KBM-7 (cell line): ENCODE measurements around the gene CNEP1R1.

Experiments used
- DNase-seq: peaks from one replicate; pipeline ENCODE4 v3.0.0-alpha.2; 2015
- in situ Hi-C: fragments of 300-500 bp; cut with MboI; formaldehyde crosslinking; loops from 2 replicates; pipeline ENCODE4 v1.14.3; 2020; ENCODE audit warnings: low sequenced_read_pairs, low pct_unique_long_range_greater_than_20kb, mixed read lengths

Gene CNEP1R1, protein sequence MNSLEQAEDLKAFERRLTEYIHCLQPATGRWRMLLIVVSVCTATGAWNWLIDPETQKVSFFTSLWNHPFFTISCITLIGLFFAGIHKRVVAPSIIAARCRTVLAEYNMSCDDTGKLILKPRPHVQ

DNA sequence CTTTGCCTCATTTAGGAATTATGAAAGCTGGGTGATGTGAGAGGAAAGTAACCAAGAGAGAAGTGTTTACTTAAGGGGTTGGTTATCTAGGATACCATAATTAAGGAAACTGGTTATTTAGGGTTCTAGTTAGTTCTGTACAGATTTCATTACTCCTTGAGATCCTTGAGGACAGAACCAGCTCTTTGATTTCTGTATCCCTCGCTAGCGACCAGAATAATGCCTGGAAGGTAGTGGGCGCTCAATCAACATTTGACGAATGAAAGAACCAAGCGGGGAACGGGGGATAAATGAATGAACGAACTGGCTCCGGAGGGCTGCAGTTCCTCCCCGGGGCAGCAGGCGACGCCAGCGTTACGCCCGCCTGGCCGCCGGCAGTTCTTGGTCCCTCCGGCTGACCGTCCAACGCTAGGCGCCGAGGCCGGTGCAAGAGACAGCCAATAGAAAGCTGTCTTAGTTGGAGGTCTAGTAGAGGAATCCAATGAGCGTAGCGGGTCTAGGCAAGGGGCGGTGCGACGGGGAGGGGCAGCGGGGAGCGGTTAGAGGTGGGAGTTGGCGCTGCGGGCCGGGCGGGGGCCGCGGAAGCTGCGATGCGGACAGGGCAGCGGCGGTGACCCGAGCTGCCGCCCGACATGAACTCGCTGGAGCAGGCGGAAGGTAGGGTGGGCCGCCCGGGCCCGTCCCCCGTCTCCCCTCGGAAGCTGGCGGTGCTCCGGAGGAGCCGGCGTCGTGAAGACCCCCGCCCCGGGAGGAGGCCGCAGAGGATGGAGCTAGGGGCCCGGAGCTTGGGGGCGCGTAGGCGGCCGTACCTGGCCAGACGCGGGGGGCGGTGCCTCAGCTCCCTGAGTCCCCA lies at the start of gene CNEP1R1:
Gene CNEP1R1, plus strand, starts transcription at position 542 of the 853 bp plus-strand sequence. Its CDS starts 91 bp downstream, at position 633.
- DNase-seq: peak; percentile 98
- in situ Hi-C loops: no loop called here

DNA sequence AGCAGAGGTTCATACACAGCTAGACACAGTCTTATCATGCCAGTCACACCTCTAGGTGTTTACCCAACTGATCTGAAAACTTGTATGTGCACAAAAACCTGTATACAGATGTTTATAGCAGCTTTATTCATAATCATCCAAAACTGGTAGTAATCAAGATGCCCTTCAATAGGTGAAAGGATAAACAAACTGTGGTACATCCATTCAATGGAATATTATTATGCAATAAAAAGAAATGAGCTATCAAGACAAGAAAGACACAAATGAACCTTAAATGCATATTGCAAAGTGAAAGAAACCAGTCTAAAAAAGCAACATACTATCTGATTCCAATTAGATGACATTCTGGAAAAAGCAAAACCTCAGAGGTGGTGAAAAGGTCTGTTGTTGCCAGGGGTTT lies 47.6 kb upstream of the CNEP1R1 start:
- in situ Hi-C loops: no loop called here
- DNase-seq: no peak

DNA sequence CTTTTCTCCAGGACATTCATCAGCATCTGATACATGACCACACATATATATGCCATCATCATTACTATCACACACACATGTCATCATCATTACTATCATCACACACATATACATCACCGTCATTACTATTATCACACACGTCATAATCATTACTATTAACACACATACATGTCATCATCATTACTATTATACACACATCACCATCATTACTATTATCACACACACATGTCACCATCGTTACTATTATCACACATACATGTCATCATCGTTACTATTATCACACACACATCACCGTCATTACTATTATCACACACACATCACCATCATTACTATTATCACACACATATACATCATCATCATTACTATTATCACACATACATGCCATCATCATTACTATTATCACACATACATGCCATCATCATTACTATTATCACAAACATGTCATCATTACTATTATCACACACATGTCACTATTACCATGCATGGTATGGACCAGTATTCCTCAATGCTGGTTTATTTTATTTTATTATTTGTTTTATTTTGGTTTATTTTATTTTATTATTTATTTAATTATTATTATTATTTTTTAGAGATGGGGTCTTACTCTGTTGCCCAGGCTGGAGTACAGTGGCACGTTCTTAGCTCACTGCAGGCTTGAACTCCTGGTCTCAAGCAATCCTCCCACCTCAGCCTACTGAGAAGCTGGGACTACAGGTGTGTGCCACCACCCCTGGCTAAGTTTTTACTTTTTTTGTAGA lies 46.3 kb upstream of the CNEP1R1 start:
- in situ Hi-C loops: no loop called here
- no peak for DNase-seq

DNA sequence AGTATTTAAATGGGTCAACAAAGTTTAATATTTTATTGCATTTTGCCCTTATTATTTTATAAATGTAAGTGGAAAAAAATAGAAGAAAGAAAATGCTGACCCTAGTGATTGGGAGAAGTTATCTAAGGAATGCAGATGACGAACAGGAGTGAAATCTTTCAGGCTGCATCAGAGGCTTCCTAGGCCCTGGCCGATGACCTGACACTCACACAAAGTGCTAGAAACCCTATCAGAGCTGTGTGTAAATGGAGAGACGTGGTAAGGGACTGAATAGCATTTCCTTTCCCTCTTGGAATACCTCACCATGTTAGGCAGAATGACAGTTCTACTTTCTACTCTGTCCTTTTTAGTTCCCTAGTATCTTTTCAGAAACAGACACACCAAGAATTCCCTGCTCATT lies 44.9 kb upstream of the CNEP1R1 start:
- in situ Hi-C loops: no loop called here

DNA sequence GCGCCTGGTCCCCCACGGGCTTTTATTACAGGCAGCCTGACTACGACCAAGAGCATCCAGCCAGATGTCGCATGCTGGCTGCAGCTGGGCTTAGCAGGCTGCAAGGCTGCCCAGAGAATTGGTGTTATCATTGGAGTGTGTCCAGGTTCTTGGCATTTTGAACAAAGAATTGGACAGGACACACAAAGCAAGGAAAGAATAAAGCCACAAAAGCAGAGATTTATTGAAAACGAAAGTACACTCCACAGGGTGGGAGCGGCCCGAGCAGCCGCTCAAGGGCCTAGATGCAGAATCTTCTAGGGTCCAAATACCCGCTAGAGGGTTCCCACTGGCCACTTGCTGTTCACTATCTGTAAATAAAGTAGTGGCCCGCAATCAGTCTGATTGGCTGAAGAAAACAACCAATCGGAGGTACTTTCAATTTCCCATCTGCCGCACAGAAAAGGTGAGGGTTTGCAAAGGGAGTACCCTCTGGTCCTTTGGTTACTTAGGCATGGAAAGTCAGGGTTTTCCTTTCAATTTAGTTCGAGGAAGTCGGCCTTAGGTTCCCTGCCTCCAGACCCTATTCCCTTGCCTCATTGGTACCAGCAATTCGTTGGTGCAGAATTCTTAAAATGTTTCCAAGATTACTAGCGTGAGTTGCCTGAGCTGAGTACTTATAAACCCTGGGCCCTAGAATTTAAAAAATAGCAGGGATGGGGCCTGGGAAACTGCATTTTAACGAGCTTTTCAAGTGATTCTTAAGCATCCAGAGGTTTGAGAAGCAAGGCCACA lies 38.5 kb upstream of the CNEP1R1 start:
- no peak for DNase-seq

More for the DNA sequence above, 44.9 kb upstream of the CNEP1R1 start:
- no peak for DNase-seq

DNA sequence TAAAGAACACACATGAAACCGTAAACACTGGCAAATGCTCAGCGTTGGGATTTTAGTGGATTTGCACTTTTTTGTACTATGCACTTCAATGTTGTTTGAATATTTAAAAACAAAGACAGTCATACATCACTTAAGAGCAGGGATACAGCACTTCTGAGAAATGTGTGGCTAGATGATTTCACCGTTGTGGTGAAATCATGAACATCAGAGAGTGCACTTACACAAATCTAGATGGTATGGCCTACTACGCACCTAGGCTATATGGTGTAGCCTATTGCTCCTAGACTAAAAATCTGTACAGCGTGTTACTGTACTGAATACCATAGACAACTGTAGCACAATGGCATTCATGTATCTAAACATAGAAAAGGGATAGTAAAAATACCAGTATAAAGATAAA lies 37.6 kb upstream of the CNEP1R1 start:
- in situ Hi-C loops: no loop called here
- no peak for DNase-seq

More for the DNA sequence above, 38.5 kb upstream of the CNEP1R1 start:
- in situ Hi-C loops: no loop called here

DNA sequence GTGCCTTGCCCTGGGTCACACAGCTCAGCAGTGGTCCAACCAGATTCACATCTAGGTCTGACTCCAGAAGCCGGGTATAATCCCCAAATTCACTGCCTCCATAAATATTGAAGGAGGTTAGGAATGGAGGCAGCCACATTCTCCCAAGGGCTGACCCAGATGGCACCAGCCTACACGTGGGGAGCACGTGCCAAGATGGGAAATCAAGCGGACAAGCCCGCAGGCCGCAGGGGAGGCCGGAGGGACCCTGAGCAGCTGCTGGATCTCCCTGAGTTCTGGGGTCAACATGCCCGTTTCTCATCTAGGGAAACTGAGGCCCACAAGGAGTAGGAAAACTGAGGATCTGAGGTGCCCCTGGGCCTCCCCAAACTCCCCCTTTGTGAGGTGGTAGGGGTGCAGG lies 32.2 kb upstream of the CNEP1R1 start:
- DNase-seq: no peak
- in situ Hi-C loops: no loop called here

DNA sequence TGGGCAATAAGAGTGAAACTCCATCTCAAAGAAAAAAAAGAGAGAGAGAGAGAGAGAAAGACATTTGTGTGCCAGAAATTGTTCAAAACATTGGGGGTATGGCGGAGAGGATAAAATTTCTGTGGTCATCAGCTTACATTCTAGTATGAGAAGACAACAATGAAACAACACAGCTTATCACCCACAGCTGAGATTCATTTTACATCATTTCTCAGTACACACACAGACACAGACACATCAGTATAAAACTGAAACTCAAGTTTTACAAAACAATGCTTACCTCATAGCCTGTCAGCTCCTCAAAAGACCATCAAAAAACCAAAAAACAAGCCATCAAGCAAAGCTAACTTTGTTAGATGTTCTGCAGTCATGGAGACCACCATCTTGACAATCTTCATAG lies 31.4 kb upstream of the CNEP1R1 start:
- in situ Hi-C loops: no loop called here
- DNase-seq: no peak

DNA sequence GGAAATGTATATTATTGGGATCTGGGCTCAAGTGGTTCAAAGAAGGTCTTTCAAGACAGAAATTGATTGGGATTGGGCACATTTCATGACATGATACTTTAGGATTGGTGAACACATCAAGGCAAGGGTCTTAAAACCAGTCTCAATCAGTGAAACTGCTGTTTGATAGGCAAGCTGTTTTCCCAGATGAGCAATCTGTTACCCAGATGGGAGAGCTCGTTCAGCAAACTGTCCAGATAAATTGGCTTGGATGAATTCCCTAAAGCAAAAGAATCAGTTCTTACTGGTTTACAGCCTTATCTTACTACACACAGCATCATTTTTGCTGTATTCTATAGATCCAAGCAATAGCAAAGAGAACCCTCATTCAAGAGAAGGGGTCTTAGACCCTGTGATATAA lies 31.0 kb upstream of the CNEP1R1 start:
- in situ Hi-C loops: no loop called here
- DNase-seq: no peak

DNA sequence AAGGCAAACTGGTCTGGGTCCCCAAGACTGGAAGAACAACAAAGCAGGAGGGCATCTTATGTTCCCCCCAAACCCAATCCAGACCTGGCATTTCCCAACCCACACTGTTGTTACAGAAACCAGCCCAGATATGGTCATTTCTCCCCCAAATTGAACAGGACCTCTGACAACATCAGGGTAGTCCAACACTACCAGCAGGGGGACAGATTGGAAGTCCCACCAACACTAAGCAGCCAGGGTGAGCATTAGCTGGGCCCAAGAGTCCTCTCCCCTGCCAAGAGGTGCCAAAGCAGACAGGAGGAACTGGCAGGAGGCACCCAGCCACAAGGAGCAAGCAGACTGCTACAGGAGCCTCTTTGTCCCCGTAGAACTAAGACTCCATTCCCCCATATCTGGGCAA lies 29.3 kb upstream of the CNEP1R1 start:
- DNase-seq: no peak
- in situ Hi-C loops: no loop called here

DNA sequence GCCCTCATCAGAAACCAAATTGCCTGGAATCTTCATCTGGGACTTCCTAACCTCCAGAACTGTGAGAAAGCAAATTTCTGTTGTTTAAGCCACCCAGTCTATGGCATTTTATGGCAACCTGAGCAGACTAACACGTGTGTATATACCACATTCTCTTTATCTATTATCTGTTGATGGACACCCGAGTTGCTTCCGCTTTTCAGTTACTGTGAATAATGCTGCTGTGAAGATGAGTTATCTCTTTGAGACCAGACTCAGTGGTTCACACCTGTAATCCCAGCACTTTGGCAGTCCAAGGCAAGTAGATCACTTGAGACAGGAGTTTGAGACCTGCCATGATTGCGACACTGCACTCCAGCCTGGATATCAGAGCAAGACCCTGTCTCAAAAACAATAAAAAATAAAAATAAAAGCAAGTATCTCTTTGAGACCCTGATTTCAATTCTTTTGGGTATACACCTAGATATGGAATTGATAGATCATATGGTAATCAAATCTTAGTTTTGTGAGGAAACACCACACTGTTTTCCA lies 27.2 kb upstream of the CNEP1R1 start:
- in situ Hi-C loops: no loop called here
- no peak for DNase-seq

DNA sequence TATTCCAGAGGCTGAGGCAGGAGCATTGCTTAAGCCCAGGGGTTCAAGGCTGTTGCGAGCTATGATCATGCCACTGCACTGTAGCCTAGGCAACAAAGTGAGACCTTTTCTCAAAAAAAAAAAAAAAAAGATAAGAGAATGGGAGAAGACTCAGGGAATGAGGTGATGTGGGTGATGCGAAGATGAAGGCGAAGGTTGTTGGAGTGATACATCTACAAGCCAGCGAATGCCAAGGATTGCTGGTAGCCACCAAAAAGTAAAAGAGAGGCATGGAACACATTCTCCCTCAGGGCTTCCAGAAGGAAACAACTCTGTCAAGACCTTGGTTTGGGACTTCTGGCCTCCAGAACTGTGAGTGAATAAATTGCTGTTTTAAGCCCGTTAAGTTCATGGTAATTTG lies 26.0 kb upstream of the CNEP1R1 start:
- no peak for DNase-seq
- in situ Hi-C loops: no loop called here

DNA sequence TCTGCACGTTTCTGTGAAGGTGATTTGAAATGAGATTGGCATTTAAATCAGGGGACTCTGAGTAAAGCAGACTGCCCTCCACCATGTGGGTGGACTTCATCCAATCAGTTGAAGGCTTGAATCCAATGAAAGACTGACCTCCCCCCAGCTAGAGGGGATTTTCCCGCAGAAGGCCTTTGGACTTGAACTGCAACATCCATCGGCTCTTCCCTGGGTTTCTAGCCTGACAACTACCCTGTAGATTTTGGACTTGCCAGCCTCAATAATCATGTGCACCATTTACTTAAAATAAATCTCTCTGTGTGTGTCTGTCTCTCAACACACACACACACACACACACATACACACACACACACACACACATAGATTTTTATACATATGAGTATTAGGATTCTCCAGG lies 23.9 kb upstream of the CNEP1R1 start:
- no peak for DNase-seq
- in situ Hi-C loops: no loop called here

DNA sequence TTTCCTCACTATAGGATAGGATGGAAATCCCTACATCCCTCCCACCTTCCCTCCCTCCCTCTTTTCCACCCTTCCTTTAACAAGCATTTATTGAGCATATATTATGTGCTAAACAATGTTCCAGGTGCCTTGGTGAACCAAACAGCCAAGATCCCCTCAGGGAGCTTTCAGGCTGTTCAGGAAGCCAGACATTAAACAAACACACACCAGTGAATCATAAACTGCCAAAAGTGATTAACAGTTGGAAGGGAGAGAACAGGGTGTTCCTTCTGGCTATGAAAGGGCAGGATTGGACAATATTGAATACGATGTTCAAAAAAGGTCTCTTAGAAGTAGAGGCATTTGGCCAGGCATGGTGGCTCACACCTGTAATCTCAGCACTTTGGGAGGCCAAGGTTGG lies 22.8 kb upstream of the CNEP1R1 start:
- in situ Hi-C loops: no loop called here
- no peak for DNase-seq

DNA sequence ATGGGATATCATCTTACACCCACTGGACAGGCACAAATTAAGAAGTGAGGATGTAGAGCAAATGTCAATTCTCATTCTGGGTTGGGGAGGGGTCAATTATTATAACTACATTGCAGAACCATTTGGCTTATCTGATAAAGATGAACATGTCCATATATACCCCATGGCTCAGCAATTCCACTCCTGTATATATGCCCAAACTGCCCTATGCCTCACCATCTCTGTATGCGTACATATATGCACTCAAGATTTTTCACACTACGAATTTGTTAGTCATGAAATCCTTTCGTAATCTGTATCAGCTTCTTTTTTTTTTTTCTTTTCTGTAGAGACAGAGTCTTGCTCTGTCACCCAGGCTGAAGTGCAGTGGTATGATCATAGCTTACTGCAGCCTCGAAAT lies 20.8 kb upstream of the CNEP1R1 start:
- in situ Hi-C loops: no loop called here
- no peak for DNase-seq

DNA sequence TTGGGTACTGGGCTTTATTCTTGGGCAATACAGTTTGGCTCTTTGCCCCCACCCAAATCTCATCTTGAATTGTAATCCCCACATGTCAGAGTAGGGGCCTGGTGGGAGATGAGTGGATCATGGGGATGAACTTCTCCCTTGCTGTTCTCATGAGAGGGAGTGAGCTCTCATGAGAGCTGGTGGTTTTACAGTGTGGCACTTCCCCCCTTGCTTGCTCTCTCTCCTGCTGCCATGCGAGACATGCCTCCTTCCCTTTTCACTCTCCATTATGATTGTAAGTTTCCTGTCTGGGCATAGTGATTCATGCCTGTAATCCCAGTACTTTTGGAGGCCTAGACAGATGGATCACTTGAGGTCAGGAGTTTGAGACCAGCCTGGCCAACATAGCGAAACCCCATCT lies 18.1 kb upstream of the CNEP1R1 start:
- in situ Hi-C loops: no loop called here
- peak; percentile 74 for DNase-seq

DNA sequence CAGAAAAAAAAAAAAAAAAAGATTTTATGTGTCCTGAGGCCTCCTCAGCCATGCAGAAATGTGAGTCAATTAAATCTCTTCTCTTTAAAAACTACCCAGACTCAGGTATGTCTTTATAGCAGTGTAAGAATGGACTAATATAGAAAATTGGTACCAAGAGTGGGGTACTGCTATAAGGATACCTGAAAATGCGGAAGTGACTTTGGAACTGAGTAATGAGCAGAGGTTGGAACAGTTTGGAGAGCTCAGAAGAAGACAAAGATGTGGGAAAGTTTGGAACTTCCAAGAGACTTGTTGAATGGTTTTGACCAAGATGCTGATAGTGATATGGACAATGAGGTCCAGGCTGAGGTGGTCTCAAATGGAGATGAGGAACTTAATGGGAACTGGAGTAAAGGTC lies 17.3 kb upstream of the CNEP1R1 start:
- DNase-seq: no peak
- in situ Hi-C loops: no loop called here

DNA sequence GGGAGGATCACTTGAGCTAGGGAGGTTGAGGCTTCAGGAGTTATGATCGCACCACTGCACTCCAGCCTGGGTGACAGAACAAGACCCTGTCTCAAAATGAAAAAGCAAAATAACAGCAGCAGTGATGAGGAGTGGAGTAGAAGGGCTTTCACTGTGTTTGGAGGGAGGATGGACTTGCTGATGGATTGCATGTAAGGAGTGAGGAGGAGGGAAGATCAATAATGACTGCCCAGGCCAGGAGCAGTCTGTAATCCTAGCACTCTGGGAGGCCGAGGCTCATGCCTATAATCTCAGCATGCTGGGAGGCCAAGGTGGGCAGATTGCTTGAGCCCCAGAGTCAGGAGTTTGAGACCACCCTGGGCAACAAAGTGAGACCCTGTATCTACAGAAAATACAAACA lies 14.8 kb upstream of the CNEP1R1 start:
- in situ Hi-C loops: no loop called here
- DNase-seq: no peak

DNA sequence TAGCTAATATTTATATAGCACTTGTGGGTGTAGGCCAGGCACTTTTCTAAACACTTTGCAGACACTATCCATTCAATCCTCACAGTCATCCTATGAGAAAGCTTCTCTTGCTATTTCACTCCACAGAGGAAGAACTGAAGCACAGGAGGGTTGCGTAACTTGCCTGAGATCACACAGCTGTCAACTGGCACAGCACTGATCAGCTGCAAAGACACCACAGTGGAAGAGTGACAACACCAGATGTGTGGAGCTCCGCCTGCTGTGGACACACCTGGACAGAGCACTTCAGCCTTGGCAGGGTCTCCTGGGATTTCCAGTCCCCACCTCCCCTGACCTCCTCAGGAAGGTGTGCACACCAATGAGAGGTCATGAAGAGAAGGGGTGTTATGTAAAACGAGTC lies 13.3 kb upstream of the CNEP1R1 start:
- DNase-seq: no peak
- in situ Hi-C loops: no loop called here
